Right atrium auricular region (tissue), 2 donors: Measurements from ENCODE around the gene FAM120A. TPM values are rescaled to one million over a fixed set of nuclear protein-coding genes. Genes with fewer than 3 reads are reported as not detected.
A peak's percentile ranks its signal among the peaks of the same experiment; 100 is the strongest.

Source experiments
- DNase-seq: peaks from one replicate; pipeline ENCODE4 v3.0.0-alpha.2; 2019; ENCODE audit warnings: low spot score
- H3K27ac ChIP-seq, 2 donors: fragments of 200-600 bp; sonication (generic); 1 replicate in 1 of 2; 2 replicates in 1 of 2; pipeline ENCODE4 v1.5.1; 2016 to 2019
- H3K27me3 ChIP-seq, 2 donors: fragments of 200-600 bp; sonication (generic); one replicate each; pipeline versions ENCODE4 v1.5.1 to v1.6.0; 2017 to 2019
- H3K36me3 ChIP-seq: fragments of 200-600 bp; sonication (generic); one replicate; pipeline ENCODE4 v1.5.1; 2016
- H3K4me1 ChIP-seq, 2 donors: fragments of 200-600 bp; sonication (generic); one replicate each; pipeline versions ENCODE4 v1.5.1 to v1.6.0; 2017 to 2019
- H3K4me3 ChIP-seq, 2 donors: fragments of 200-600 bp; sonication (generic); 1 replicate in 1 of 2; 2 replicates in 1 of 2; pipeline ENCODE4 v1.5.1; 2017 to 2019; ENCODE audit warnings: mild to moderate bottlenecking in 1 of 2, moderate library complexity in 1 of 2
- H3K9me3 ChIP-seq, 2 donors: fragments of 200-600 bp; sonication (generic); one replicate each; pipeline ENCODE4 v1.5.1; 2019
- total RNA-seq, 2 donors: library from RNA; depleted of rRNA; stranded (reverse); fragments of >200 nt; gene quantifications; one replicate each; pipeline ENCODE4 v1.1.0, GENCODE V29; 2016
- TF ChIP-seq, protein P1 (sequence below), 2 donors: fragments of 200-600 bp; sonication (generic); IDR thresholded peaks; one replicate each; pipeline ENCODE4 v1.5.1; 2019; ENCODE audit warnings: antibody characterized with exemption in 2 of 2

The FAM120A gene
- total RNA-seq, 2 donors from 2014 or later: 79.1 to 88.7 TPM

DNA sequence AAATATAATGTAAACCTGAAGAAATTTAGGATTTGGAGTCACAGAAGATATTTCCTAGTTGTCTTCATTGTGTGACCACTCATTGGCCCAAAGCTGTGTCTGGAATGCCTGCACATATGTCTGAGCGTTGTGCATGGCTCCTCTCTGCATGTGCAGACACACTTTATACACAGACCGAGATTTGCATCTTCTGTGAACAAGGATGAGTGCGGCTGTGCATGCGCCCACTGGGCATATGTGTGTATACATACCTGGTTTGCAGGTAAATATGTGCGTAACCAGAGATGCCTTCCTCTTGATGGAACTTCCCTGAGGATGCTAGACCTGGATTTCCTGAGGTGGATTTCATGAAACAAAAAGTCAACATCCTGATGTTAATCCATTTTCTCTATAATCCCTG lies 144.0 kb downstream of the FAM120A start:
- H3K9me3 ChIP-seq: no peaks in the 10 kb centered on the region
- peaks cover 0 to 70% of the 10 kb centered on the region in 2 donors for H3K4me1 ChIP-seq
- H3K27me3 ChIP-seq: no peaks in the 10 kb centered on the region

DNA sequence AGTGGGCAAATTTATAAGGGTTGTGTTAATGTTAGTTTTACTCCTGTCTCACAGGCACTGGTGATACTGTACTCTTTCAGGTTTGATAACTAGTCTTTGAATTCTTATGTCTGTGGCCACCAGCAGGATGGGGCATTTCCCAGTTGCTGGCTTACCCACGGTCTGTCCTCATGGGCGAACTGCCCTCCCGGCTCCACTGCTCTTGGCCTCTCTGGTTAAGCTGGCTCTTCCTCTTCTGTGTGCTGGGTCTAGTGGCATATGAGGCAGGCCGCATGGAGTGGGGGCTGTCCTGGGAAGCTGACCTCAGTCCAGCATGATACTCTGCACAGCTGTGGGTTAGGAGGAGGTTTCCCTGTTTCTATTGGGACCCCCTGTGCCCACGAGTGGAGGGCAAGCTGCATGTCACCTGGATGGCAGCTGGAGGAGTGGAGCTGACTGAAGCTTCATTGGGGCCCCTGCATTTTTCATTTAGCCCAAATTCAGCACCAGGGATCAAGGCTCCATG lies 144.4 kb downstream of the FAM120A start:
- Histone ChIP-seq H3K4me1 (peaks cover 0 to 70% of the 10 kb centered on the region in 2 donors), H3K36me3 (no peaks in the 10 kb centered on the region), H3K9me3 (no peaks in the 10 kb centered on the region), H3K27ac (no peak overlapping the region), H3K27me3 (no peaks in the 10 kb centered on the region), H3K4me3 (no peak overlapping the region)
- TF ChIP-seq, protein P1, sequence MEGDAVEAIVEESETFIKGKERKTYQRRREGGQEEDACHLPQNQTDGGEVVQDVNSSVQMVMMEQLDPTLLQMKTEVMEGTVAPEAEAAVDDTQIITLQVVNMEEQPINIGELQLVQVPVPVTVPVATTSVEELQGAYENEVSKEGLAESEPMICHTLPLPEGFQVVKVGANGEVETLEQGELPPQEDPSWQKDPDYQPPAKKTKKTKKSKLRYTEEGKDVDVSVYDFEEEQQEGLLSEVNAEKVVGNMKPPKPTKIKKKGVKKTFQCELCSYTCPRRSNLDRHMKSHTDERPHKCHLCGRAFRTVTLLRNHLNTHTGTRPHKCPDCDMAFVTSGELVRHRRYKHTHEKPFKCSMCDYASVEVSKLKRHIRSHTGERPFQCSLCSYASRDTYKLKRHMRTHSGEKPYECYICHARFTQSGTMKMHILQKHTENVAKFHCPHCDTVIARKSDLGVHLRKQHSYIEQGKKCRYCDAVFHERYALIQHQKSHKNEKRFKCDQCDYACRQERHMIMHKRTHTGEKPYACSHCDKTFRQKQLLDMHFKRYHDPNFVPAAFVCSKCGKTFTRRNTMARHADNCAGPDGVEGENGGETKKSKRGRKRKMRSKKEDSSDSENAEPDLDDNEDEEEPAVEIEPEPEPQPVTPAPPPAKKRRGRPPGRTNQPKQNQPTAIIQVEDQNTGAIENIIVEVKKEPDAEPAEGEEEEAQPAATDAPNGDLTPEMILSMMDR (IDR thresholded peaks at IDR 0.05): no peak
- peak; percentile 42 for DNase-seq

More for the DNA sequence above, 144.0 kb downstream of the FAM120A start:
- H3K27ac ChIP-seq: no peak overlapping the region
- no peak overlapping the region for H3K4me3 ChIP-seq
- DNase-seq: peak; percentile 51
- no peaks in the 10 kb centered on the region for H3K36me3 ChIP-seq
- TF ChIP-seq, protein P1 (IDR thresholded peaks at IDR 0.05): no peak

DNA sequence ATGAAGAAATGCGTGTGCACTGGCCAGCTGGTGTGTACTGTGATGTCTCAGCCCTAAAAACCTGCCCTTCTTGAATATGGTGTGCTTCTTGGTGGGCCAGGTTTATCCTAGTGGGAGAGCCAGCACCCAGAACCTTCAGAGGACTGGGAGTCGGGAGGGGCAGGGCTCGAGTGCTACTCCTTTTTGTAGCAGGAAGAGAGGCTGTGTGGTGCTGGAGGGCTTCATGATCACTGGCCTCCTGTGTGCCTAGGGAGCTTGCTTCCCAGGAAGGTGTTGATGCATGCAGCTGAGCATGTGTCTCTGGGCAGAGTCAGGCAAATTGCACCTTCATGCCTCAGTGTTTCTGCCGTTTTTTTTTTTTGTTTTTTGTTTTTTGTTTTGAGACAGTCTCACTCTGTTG lies 144.9 kb downstream of the FAM120A start:
- H3K36me3 ChIP-seq: no peaks in the 10 kb centered on the region
- H3K27ac ChIP-seq: no peak overlapping the region
- H3K4me1 ChIP-seq: peaks cover 0 to 66% of the 10 kb centered on the region in 2 donors
- no peaks in the 10 kb centered on the region for H3K9me3 ChIP-seq
- TF ChIP-seq, protein P1 (IDR thresholded peaks at IDR 0.05): no peak
- DNase-seq: peak; percentile 36
- H3K4me3 ChIP-seq: no peak overlapping the region
- H3K27me3 ChIP-seq: no peaks in the 10 kb centered on the region

DNA sequence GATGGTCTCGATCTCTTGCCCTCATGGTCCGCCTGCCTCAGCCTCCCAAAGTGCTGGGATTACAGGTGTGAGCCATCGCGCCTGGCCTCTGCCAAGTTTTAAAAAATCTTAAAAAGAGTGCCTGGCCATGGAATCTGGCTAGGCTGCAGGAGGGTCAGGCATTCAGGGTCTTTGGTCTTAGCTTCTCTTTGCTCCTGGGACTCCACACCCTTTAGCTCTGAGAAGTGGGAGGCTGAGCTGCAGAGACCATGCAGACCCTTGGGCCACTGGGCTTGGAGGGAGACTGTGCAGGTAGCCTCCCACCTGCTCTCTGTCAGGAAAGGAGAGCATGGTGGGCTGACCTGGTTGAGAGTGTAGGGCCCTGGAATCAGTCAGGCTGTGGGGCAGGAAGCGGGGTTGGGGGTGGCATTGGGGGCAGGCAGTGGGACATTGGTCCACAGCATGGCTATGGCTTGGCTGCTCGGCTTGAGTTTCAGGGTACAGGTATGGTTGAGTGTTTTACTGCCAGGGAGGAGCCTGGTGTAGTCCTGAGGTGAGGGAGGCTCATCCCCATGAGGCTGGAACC lies 145.7 kb downstream of the FAM120A start:
- peak; percentile 38 for DNase-seq
- Histone ChIP-seq H3K27ac (no peak overlapping the region), H3K4me1 (peaks cover 0 to 57% of the 10 kb centered on the region in 2 donors), H3K9me3 (no peaks in the 10 kb centered on the region), H3K36me3 (no peaks in the 10 kb centered on the region), H3K4me3 (no peak overlapping the region), H3K27me3 (no peaks in the 10 kb centered on the region)
- TF ChIP-seq, protein P1 (IDR thresholded peaks at IDR 0.05): no peak

DNA sequence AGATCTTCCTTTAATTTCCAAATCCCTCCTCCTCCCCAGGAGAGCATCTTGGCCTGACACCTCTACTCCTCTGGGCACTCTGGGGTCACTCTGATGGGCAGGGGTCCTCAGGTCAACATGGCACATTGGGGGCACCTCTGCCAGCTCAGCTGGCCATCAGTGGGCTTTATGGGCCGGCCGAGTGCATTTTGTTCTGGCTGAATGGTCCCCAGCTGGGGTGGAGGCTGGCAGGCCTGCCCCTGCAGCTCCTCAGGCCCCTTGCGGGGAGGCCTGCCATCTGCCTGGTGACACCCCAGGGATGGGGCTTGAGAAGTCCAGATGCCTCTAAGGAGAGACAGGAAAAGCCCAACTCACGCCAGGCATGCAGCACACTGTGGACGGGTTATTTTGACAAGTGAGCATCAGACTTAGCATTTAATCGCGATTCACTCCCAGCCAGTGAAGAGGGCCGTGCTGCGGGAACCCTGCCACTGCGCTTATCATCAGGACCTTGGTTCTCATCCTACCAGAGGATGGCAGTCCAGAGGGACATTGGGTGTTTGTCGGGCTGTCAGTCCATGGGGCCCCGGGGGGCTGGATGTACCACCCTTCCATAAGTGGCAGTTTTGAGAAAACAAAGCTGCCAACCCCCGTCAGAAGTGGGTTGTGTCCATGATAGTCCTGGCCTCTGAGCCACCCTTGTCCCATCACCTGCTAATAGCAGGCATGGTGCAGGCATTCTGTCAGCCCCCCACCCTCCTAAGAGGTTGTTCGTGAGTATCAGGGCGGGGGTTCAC lies 146.6 kb downstream of the FAM120A start:
- Histone ChIP-seq H3K4me3 (no peak overlapping the region), H3K27me3 (no peaks in the 10 kb centered on the region), H3K27ac (peak overlapping the region in 1 of 2 donors; percentile 59), H3K9me3 (no peaks in the 10 kb centered on the region), H3K4me1 (peaks cover 0 to 54% of the 10 kb centered on the region in 2 donors), H3K36me3 (no peaks in the 10 kb centered on the region)
- DNase-seq: peak; percentile 56
- TF ChIP-seq, protein P1 (IDR thresholded peaks at IDR 0.05): no peak
